Measurements from ENCODE around the gene ADCY2.

ADCY2 gene

GRCh38 chr5:7663808-7664207, 267.9 kb downstream of the ADCY2 start:
- no peak for DNase-seq (ENCODE audit: low read depth in 2 of 2)

GRCh38 chr5:7664208-7664607, 268.3 kb downstream of the ADCY2 start:
- DNase-seq (ENCODE audit: low read depth in 2 of 2): no peak

- no peak for DNase-seq (ENCODE audit: low read depth in 2 of 2)
Observed at GRCh38 chr5:7667216-7667767, 271.4 kb downstream of the ADCY2 start.

- DNase-seq (ENCODE audit: low read depth in 2 of 2): no peak
Observed at GRCh38 chr5:7668161-7668560, 272.2 kb downstream of the ADCY2 start.

- no peak for DNase-seq (ENCODE audit: low read depth in 2 of 2)
Observed at GRCh38 chr5:7668627-7669026, 272.7 kb downstream of the ADCY2 start.

GRCh38 chr5:7671381-7671993, 275.5 kb downstream of the ADCY2 start:
- no peak for DNase-seq (ENCODE audit: low read depth in 2 of 2)

- DNase-seq (ENCODE audit: low read depth in 2 of 2): no peak
Observed at GRCh38 chr5:7673658-7674057, 277.7 kb downstream of the ADCY2 start.

- no peak for DNase-seq (ENCODE audit: low read depth in 2 of 2)
Observed at GRCh38 chr5:7676455-7676854, 280.5 kb downstream of the ADCY2 start.

GRCh38 chr5:7678030-7678429, 282.1 kb downstream of the ADCY2 start:
- DNase-seq (ENCODE audit: low read depth in 2 of 2): no peak

GRCh38 chr5:7679663-7680062, 283.7 kb downstream of the ADCY2 start:
- DNase-seq (ENCODE audit: low read depth in 2 of 2): no peak

- DNase-seq (ENCODE audit: low read depth in 2 of 2): no peak
Observed at GRCh38 chr5:7680260-7680659, 284.3 kb downstream of the ADCY2 start.

- DNase-seq (ENCODE audit: low read depth in 2 of 2): no peak
Observed at GRCh38 chr5:7682379-7682778, 286.4 kb downstream of the ADCY2 start.

GRCh38 chr5:7683753-7684152, 287.8 kb downstream of the ADCY2 start:
- DNase-seq (ENCODE audit: low read depth in 2 of 2): no peak

GRCh38 chr5:7684826-7685225, 288.9 kb downstream of the ADCY2 start:
- DNase-seq (ENCODE audit: low read depth in 2 of 2): no peak

- no peak for DNase-seq (ENCODE audit: low read depth in 2 of 2)
Observed at GRCh38 chr5:7686794-7687193, 290.9 kb downstream of the ADCY2 start.

- DNase-seq (ENCODE audit: low read depth in 2 of 2): no peak
Observed at GRCh38 chr5:7690557-7690956, 294.6 kb downstream of the ADCY2 start.

GRCh38 chr5:7705261-7705660, 309.3 kb downstream of the ADCY2 start:
- DNase-seq (ENCODE audit: low read depth in 2 of 2): no peak

- DNase-seq (ENCODE audit: low read depth in 2 of 2): no peak
Observed at GRCh38 chr5:7705736-7706135, 309.8 kb downstream of the ADCY2 start.

- DNase-seq (ENCODE audit: low read depth in 2 of 2): no peak
Observed at GRCh38 chr5:7706256-7706655, 310.3 kb downstream of the ADCY2 start.

- no peak for DNase-seq (ENCODE audit: low read depth in 2 of 2)
Observed at GRCh38 chr5:7714119-7714518, 318.2 kb downstream of the ADCY2 start.

GRCh38 chr5:7714697-7715096, 318.8 kb downstream of the ADCY2 start:
- no peak for DNase-seq (ENCODE audit: low read depth in 2 of 2)

GRCh38 chr5:7717691-7718090, 321.8 kb downstream of the ADCY2 start:
- no peak for DNase-seq (ENCODE audit: low read depth in 2 of 2)

GRCh38 chr5:7728076-7728475, 332.1 kb downstream of the ADCY2 start:
- DNase-seq (ENCODE audit: low read depth in 2 of 2): no peak

- no peak for DNase-seq (ENCODE audit: low read depth in 2 of 2)
Observed at GRCh38 chr5:7741415-7742065, 345.6 kb downstream of the ADCY2 start.
